22Rv1 (cell line): ENCODE results near the gene COMMD1.

Experiments used
- ZFX ChIP-seq: fragments of 450-650 bp; IDR thresholded peaks from 2 replicates; pipeline ENCODE4 v1.6.1; 2017; ENCODE audit warnings: antibody characterized with exemption, borderline replicate concordance
- TF ChIP-seq, protein P1 (sequence below): fragments of 450-650 bp; IDR thresholded peaks from 2 replicates; pipeline ENCODE4 v1.5.1; 2017; ENCODE audit warnings: mild to moderate bottlenecking

DNA sequence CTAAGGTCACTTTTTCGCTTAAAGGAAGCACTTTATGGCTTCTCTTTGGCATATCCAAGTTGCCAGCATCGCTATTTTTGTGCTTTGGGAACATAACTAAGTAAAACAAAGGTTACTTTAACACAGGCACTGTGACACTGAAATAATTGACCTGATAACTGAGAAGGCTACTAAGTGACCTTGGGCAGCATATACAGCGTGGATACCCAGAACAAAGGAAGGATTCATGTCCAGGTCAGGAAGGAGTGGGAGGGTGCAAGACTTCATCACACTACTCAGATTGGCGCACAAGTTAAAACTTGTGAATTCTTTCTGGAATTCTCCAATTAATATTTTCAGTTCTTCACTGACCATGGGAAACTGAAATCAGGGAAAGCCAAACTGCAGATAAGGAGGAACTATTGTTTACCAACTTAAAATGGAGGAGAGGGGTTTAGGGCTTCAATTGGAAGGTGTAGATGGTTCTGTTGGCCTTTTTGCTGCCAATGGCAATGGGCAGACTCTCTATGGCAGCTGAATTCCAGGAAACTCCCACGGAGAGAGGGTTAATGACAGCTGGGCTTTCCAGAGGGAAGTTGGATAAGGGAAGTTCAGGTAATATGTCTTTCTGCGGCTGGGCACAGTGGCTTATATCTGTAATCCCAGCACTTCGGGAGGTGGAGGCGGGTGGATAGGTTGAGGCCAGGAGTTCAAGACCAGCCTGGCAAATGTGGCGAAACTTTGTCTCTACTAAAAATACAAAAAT lies 45.3 kb downstream of the COMMD1 start:
- TF ChIP-seq, protein P1, sequence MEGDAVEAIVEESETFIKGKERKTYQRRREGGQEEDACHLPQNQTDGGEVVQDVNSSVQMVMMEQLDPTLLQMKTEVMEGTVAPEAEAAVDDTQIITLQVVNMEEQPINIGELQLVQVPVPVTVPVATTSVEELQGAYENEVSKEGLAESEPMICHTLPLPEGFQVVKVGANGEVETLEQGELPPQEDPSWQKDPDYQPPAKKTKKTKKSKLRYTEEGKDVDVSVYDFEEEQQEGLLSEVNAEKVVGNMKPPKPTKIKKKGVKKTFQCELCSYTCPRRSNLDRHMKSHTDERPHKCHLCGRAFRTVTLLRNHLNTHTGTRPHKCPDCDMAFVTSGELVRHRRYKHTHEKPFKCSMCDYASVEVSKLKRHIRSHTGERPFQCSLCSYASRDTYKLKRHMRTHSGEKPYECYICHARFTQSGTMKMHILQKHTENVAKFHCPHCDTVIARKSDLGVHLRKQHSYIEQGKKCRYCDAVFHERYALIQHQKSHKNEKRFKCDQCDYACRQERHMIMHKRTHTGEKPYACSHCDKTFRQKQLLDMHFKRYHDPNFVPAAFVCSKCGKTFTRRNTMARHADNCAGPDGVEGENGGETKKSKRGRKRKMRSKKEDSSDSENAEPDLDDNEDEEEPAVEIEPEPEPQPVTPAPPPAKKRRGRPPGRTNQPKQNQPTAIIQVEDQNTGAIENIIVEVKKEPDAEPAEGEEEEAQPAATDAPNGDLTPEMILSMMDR, result no peak
- no peak for TF ChIP-seq ZFX
